Measurements from ENCODE around the gene HEXIM2.

Gene HEXIM2

DNA sequence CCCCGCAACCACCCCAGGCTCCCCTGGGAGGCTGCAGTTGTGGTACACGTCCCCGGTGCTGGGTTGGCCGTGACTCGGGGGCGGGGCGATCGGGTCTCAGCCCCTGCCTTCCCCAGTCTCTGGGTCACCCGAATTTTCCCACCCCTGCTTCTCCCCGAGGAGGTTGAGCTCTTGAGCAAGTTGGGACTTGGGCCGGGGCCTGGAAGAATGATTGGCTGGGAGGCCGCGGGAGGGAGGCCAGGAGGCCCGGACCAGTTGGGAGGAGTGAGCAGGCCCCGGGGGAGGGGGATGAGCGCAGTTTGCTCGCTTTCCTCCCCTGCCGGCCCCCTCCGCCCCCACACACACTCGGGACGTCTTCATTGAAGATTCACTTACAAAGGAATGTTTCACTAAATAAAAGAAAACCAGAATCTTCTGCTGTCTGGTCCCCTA, 17.9 kb upstream of the HEXIM2 start:
- Histone ChIP-seq H3K27me3 (peaks cover 12% of the 10 kb centered on the region), H3K36me3 (no peaks in the 10 kb centered on the region), H3K9me3 (no peaks in the 10 kb centered on the region), H3K4me3 (ENCODE audit: low read depth in 1 of 2, low read length in 1 of 2) (peak overlapping the region; percentile 63 to 70), H3K4me1 (ENCODE audit: control insufficient read depth in 1 of 2, insufficient read depth in 1 of 2, low read depth in 1 of 2, low read length in 1 of 2) (peaks cover 27 to 38% of the 10 kb centered on the region in 2 experiments), H3K27ac (peak overlapping the region; percentile 56)
- TF ChIP-seq, protein P1, sequence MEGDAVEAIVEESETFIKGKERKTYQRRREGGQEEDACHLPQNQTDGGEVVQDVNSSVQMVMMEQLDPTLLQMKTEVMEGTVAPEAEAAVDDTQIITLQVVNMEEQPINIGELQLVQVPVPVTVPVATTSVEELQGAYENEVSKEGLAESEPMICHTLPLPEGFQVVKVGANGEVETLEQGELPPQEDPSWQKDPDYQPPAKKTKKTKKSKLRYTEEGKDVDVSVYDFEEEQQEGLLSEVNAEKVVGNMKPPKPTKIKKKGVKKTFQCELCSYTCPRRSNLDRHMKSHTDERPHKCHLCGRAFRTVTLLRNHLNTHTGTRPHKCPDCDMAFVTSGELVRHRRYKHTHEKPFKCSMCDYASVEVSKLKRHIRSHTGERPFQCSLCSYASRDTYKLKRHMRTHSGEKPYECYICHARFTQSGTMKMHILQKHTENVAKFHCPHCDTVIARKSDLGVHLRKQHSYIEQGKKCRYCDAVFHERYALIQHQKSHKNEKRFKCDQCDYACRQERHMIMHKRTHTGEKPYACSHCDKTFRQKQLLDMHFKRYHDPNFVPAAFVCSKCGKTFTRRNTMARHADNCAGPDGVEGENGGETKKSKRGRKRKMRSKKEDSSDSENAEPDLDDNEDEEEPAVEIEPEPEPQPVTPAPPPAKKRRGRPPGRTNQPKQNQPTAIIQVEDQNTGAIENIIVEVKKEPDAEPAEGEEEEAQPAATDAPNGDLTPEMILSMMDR (IDR thresholded peaks at IDR 0.05): no peak

GRCh38 chr17:45144199-45145034, 17.3 kb upstream of the HEXIM2 start:
- no peaks in the 10 kb centered on the region for H3K9me3 ChIP-seq
- H3K4me1 ChIP-seq (ENCODE audit: control insufficient read depth in 1 of 2, insufficient read depth in 1 of 2, low read depth in 1 of 2, low read length in 1 of 2): peaks cover 34 to 43% of the 10 kb centered on the region in 2 experiments
- peak overlapping the region; percentile 56 for H3K27ac ChIP-seq
- peak overlapping the region; percentile 63 to 70 for H3K4me3 ChIP-seq (ENCODE audit: low read depth in 1 of 2, low read length in 1 of 2)
- TF ChIP-seq, protein P1 (IDR thresholded peaks at IDR 0.05): no peak
- peaks cover 12% of the 10 kb centered on the region for H3K27me3 ChIP-seq
- H3K36me3 ChIP-seq: no peaks in the 10 kb centered on the region

DNA sequence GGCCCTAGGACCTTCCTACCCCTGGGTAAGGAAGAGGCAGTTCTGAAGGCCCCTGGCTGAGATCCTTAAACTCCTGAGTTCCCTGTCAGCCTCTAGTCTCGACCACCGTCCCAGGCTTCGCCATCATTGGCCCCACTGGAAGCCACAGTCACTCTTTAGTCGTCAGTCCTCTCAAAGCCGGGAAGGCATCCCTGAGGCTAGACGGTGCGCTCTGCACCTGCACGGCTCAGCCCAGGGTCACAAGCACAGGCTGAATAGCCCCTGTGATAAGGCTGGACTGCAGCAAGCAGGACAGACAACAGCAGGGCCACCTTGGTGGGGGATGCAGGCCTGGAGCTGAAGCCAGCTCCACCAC, 16.7 kb upstream of the HEXIM2 start:
- H3K4me3 ChIP-seq (ENCODE audit: low read depth in 1 of 2, low read length in 1 of 2): peak overlapping the region; percentile 63 to 70
- TF ChIP-seq, protein P1 (IDR thresholded peaks at IDR 0.05): no peak
- no peaks in the 10 kb centered on the region for H3K9me3 ChIP-seq
- H3K4me1 ChIP-seq (ENCODE audit: control insufficient read depth in 1 of 2, insufficient read depth in 1 of 2, low read depth in 1 of 2, low read length in 1 of 2): peaks cover 40 to 49% of the 10 kb centered on the region in 2 experiments
- H3K27ac ChIP-seq: peak overlapping the region; percentile 56
- no peaks in the 10 kb centered on the region for H3K36me3 ChIP-seq
- H3K27me3 ChIP-seq: peaks cover 12% of the 10 kb centered on the region

GRCh38 chr17:45146166-45146565, 15.5 kb upstream of the HEXIM2 start:
- H3K27ac ChIP-seq: peak overlapping the region; percentile 96
- no peaks in the 10 kb centered on the region for H3K36me3 ChIP-seq
- H3K27me3 ChIP-seq: peaks cover 12% of the 10 kb centered on the region
- H3K4me3 ChIP-seq (ENCODE audit: low read depth in 1 of 2, low read length in 1 of 2): no peak overlapping the region
- TF ChIP-seq, protein P1 (IDR thresholded peaks at IDR 0.05): no peak
- H3K4me1 ChIP-seq (ENCODE audit: control insufficient read depth in 1 of 2, insufficient read depth in 1 of 2, low read depth in 1 of 2, low read length in 1 of 2): peaks cover 51 to 60% of the 10 kb centered on the region in 2 experiments
- no peaks in the 10 kb centered on the region for H3K9me3 ChIP-seq

- Histone ChIP-seq H3K27me3 (peaks cover 12% of the 10 kb centered on the region), H3K9me3 (no peaks in the 10 kb centered on the region), H3K4me1 (ENCODE audit: control insufficient read depth in 1 of 2, insufficient read depth in 1 of 2, low read depth in 1 of 2, low read length in 1 of 2) (peaks cover 55 to 64% of the 10 kb centered on the region in 2 experiments), H3K36me3 (no peaks in the 10 kb centered on the region), H3K27ac (peak overlapping the region; percentile 96), H3K4me3 (ENCODE audit: low read depth in 1 of 2, low read length in 1 of 2) (peak overlapping the region in 1 of 2 experiments; percentile 91)
- TF ChIP-seq, protein P1 (IDR thresholded peaks at IDR 0.05): no peak
Measured at GRCh38 chr17:45146592-45146889, 15.1 kb upstream of the HEXIM2 start.
